Measurements from ENCODE around the gene COLEC12. TPM values are rescaled to one million over a fixed set of nuclear protein-coding genes. Genes with fewer than 3 reads are reported as not detected.

Gene COLEC12
- total and polyA plus RNA-seq, 3 experiments from 2014 or later = 0.04 TPM; not detected in 2

DNA sequence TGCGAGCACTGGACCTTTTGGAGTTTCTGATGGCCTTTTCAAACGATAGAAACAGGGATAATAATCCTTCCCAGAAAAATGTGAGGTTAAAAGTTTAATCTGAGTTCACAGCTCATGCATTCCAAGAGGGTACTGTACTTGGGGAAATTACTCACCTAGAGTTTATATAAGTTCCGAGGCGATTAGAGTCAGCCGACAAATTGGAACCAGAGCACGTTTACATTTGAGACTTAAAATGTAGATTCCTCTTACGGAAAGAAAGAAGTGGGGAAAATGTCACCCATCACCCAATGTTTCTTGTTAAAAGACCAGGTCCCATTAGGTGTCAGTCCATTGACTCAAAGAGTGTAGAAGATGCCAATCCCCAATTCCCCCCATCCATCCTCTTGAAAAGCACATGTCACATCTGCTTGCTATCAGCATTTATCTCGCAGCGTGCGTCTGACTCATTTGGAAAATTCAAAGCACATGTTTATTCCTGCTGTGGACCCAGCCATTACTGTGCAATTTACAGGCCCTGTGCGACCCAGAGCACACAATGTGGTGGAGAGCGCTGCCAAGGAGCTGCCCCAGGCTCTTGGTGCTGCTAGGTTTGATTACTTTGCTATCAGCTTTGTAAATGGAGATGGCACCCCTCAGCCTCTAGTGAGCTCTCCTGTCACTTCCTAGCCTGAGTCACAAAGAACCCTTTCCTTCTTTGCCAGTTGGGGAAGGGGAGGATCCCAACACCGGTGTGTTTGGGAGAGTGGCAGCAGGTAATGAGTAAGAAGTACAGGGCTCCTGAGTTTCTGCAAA is 104.8 kb downstream of the COLEC12 start:
- H3K27me3 ChIP-seq (ENCODE audit: insufficient read depth, low read length, poor library complexity, severe bottlenecking) = no peaks in the 10 kb centered on the region
- no peak overlapping the region for H3K4me3 ChIP-seq (ENCODE audit: low read length)
- no peaks in the 10 kb centered on the region for H3K9me3 ChIP-seq (ENCODE audit: low read length)
- Mint-ChIP-seq H3K4me1 (no peaks in the 10 kb centered on the region), H3K4me3 (no peak overlapping the region), H3K27ac (no peak overlapping the region), H3K36me3 (no peaks in the 10 kb centered on the region), H3K9me3 (no peaks in the 10 kb centered on the region), H3K27me3 (peaks cover 4 to 19% of the 10 kb centered on the region in 2 donors)
- H3K4me1 ChIP-seq (ENCODE audit: insufficient read depth, low read length) = no peaks in the 10 kb centered on the region
- POLR2A ChIA-PET = no interaction called here
- no peak for DNase-seq
- CTCF ChIA-PET = no interaction called here
- no peaks in the 10 kb centered on the region for H3K36me3 ChIP-seq (ENCODE audit: insufficient read depth, low read length)
- H3K27ac ChIP-seq (ENCODE audit: low read depth, low read length) = no peak overlapping the region

DNA sequence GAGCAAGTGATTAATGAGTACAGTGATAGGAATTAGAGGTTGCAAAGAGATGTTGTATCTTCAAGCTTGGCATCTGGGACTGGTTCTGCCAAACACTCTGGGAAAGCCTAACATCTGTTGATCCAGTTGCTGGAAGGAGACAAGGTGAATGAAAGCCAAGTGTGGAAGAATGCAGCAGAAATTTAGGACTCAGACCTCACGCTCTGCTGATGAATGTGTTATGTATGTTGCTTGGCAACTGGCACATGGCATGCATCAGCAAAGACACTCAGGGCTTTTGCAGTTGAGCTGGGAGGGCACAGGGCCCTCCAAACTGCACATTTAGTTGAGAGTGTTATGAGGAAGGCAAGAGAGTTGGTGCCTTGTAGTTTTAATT is 105.5 kb downstream of the COLEC12 start:
- no peak overlapping the region for H3K4me3 Mint-ChIP-seq
- no peaks in the 10 kb centered on the region for H3K9me3 Mint-ChIP-seq
- Histone ChIP-seq H3K36me3 (ENCODE audit: insufficient read depth, low read length) (no peaks in the 10 kb centered on the region), H3K4me3 (ENCODE audit: low read length) (no peak overlapping the region), H3K27me3 (ENCODE audit: insufficient read depth, low read length, poor library complexity, severe bottlenecking) (no peaks in the 10 kb centered on the region), H3K9me3 (ENCODE audit: low read length) (no peaks in the 10 kb centered on the region), H3K27ac (ENCODE audit: low read depth, low read length) (no peak overlapping the region), H3K4me1 (ENCODE audit: insufficient read depth, low read length) (no peaks in the 10 kb centered on the region)
- no peaks in the 10 kb centered on the region for H3K4me1 Mint-ChIP-seq
- H3K27me3 Mint-ChIP-seq = peaks cover 4 to 14% of the 10 kb centered on the region in 2 donors
- no peak overlapping the region for H3K27ac Mint-ChIP-seq
- ChIA-PET CTCF (no interaction called here), POLR2A (no interaction called here)
- H3K36me3 Mint-ChIP-seq = no peaks in the 10 kb centered on the region
- no peak for DNase-seq

DNA sequence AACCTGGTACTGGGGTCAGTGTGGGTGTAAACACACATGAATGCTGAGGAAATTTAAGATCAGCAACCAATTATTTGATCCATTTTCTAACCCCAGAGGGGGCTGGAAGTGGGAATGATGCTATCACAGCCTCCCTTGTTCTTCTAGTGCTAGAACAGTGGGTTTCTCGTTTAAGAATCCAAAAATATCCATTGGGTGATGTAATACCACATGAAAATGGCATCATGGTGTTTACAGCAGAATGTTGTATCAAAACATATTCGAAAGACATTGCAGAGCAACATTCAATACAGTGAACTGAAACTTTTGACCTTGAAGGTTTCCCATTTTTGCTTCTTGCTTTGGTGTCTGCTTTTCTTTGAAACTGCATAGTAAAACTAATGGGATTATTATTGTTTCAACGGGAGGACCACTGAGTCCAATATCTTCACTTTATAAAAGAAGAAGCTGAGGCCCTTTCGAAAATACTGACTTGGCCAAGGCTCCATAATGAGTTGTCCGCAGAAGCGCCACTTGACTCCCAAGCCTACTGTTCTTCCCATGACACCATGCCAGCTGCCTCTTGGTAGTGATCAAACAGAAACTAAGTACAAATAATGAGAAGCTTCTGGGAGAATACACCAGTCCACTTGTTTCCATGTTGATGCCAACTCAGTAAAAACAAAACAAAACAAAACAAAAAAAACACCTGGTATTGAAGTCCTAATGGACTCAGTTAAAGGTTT is 106.1 kb downstream of the COLEC12 start:
- Histone ChIP-seq H3K4me1 (ENCODE audit: insufficient read depth, low read length) (no peaks in the 10 kb centered on the region), H3K4me3 (ENCODE audit: low read length) (no peak overlapping the region), H3K36me3 (ENCODE audit: insufficient read depth, low read length) (no peaks in the 10 kb centered on the region), H3K9me3 (ENCODE audit: low read length) (no peaks in the 10 kb centered on the region), H3K27me3 (ENCODE audit: insufficient read depth, low read length, poor library complexity, severe bottlenecking) (no peaks in the 10 kb centered on the region), H3K27ac (ENCODE audit: low read depth, low read length) (no peak overlapping the region)
- no peak overlapping the region for H3K4me3 Mint-ChIP-seq
- H3K4me1 Mint-ChIP-seq = no peaks in the 10 kb centered on the region
- ChIA-PET CTCF (no interaction called here), POLR2A (no interaction called here)
- H3K36me3 Mint-ChIP-seq = no peaks in the 10 kb centered on the region
- DNase-seq = no peak
- no peaks in the 10 kb centered on the region for H3K9me3 Mint-ChIP-seq
- H3K27me3 Mint-ChIP-seq = peaks cover 6 to 15% of the 10 kb centered on the region in 2 donors
- H3K27ac Mint-ChIP-seq = no peak overlapping the region

DNA sequence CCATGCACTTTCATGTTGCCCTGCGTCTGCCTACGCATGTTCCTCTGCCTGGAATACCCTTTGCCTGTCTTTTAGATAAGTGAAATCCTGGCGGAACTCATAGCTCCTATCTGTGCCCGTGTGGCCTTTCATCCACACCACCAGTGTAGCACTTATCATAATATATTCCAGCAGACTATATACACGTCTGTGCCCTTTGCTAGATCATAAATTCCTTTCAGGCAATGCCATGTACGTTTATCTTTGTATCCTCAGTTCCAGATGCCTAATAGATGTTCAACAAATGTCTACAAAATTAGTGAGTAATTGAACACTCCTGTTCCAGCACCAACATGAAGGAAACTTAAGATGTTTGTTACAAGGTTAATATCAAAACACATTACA is 106.9 kb downstream of the COLEC12 start:
- Histone ChIP-seq H3K4me3 (ENCODE audit: low read length) (no peak overlapping the region), H3K27ac (ENCODE audit: low read depth, low read length) (no peak overlapping the region), H3K4me1 (ENCODE audit: insufficient read depth, low read length) (no peaks in the 10 kb centered on the region), H3K36me3 (ENCODE audit: insufficient read depth, low read length) (no peaks in the 10 kb centered on the region), H3K9me3 (ENCODE audit: low read length) (no peaks in the 10 kb centered on the region), H3K27me3 (ENCODE audit: insufficient read depth, low read length, poor library complexity, severe bottlenecking) (no peaks in the 10 kb centered on the region)
- Mint-ChIP-seq H3K27me3 (peaks cover 6 to 19% of the 10 kb centered on the region in 2 donors), H3K27ac (no peak overlapping the region), H3K4me1 (no peaks in the 10 kb centered on the region), H3K4me3 (no peak overlapping the region), H3K9me3 (no peaks in the 10 kb centered on the region), H3K36me3 (no peaks in the 10 kb centered on the region)
- POLR2A ChIA-PET = no interaction called here
- CTCF ChIA-PET = no interaction called here
- no peak for DNase-seq

DNA sequence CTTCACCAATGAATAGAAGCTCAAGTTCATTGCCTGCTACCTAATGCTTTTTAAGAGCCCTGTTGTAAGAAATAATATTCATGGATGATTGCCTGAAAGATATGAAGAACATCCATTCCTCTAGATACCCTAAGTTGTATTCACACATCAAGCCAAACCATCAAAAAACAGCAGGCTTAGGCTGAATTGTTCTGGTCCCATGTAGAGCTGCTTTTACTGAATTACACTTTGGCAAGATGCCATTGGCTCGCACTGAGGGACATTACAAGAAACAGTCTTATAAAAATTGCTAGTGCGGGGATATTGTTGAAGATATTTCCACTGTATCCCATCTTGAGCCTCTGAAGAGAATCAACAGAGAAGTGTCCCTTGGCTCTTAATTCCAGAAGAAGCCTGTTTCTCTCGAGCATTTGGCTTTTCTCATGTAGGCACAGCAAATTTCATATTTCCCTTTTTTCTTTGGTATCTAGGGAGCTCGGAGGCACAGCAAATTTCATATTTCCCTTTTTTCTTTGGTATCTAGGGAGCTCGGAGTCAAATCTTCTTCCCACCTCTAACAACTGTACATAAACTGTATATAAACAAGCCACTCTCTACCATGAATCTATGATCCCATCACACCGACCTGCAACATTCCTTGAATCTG is 107.5 kb downstream of the COLEC12 start:
- no peak overlapping the region for H3K4me3 Mint-ChIP-seq
- no peak overlapping the region for H3K27ac Mint-ChIP-seq
- Histone ChIP-seq H3K4me3 (ENCODE audit: low read length) (no peak overlapping the region), H3K4me1 (ENCODE audit: insufficient read depth, low read length) (no peaks in the 10 kb centered on the region), H3K9me3 (ENCODE audit: low read length) (no peaks in the 10 kb centered on the region), H3K36me3 (ENCODE audit: insufficient read depth, low read length) (no peaks in the 10 kb centered on the region), H3K27ac (ENCODE audit: low read depth, low read length) (no peak overlapping the region), H3K27me3 (ENCODE audit: insufficient read depth, low read length, poor library complexity, severe bottlenecking) (no peaks in the 10 kb centered on the region)
- no peaks in the 10 kb centered on the region for H3K9me3 Mint-ChIP-seq
- no peaks in the 10 kb centered on the region for H3K36me3 Mint-ChIP-seq
- POLR2A ChIA-PET = no interaction called here
- H3K4me1 Mint-ChIP-seq = no peaks in the 10 kb centered on the region
- CTCF ChIA-PET = no interaction called here
- DNase-seq = no peak
- H3K27me3 Mint-ChIP-seq = peaks cover 6 to 21% of the 10 kb centered on the region in 2 donors

DNA sequence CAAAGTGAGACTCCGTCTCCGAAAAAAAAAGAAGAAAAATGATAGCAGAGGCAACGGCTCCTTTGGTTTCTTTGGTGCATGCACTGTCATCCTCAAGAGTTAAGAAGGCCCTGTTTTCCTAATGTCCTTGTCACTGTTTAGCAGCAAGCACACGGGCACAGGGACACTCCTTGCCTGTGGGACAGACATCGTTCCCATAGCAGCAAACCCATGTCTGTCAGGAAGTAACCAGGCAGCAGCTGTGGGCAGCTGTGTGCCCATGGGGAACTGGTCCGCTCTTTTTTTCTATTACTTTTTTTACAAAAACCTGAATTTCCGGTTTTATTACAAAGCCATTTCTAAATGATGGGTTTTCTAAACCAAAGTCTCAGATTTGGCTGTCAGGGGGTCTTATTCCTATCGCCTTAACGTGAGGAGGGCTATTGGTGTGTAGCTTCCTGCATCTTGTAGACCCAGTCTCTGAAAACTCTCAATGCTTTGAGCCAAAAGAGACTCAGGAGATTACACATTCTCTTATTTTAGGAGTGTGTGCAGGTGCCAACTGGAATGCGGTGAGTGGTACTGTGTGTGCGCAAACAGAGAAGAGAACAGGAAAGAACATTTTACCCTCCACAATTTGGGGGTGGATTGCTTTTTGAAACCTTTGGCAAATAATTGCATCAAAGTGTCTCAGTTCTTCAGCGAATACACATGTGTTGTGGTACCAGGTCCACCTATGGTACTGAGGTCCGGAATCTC is 109.6 kb downstream of the COLEC12 start:
- POLR2A ChIA-PET = no interaction called here
- peaks cover 9 to 25% of the 10 kb centered on the region in 2 donors for H3K27me3 Mint-ChIP-seq
- Histone ChIP-seq H3K4me1 (ENCODE audit: insufficient read depth, low read length) (no peaks in the 10 kb centered on the region), H3K27ac (ENCODE audit: low read depth, low read length) (no peak overlapping the region), H3K27me3 (ENCODE audit: insufficient read depth, low read length, poor library complexity, severe bottlenecking) (no peaks in the 10 kb centered on the region), H3K4me3 (ENCODE audit: low read length) (no peak overlapping the region), H3K36me3 (ENCODE audit: insufficient read depth, low read length) (no peaks in the 10 kb centered on the region), H3K9me3 (ENCODE audit: low read length) (no peaks in the 10 kb centered on the region)
- CTCF ChIA-PET = no interaction called here
- H3K36me3 Mint-ChIP-seq = no peaks in the 10 kb centered on the region
- no peak overlapping the region for H3K27ac Mint-ChIP-seq
- no peaks in the 10 kb centered on the region for H3K4me1 Mint-ChIP-seq
- DNase-seq = no peak
- no peak overlapping the region for H3K4me3 Mint-ChIP-seq
- H3K9me3 Mint-ChIP-seq = no peaks in the 10 kb centered on the region

DNA sequence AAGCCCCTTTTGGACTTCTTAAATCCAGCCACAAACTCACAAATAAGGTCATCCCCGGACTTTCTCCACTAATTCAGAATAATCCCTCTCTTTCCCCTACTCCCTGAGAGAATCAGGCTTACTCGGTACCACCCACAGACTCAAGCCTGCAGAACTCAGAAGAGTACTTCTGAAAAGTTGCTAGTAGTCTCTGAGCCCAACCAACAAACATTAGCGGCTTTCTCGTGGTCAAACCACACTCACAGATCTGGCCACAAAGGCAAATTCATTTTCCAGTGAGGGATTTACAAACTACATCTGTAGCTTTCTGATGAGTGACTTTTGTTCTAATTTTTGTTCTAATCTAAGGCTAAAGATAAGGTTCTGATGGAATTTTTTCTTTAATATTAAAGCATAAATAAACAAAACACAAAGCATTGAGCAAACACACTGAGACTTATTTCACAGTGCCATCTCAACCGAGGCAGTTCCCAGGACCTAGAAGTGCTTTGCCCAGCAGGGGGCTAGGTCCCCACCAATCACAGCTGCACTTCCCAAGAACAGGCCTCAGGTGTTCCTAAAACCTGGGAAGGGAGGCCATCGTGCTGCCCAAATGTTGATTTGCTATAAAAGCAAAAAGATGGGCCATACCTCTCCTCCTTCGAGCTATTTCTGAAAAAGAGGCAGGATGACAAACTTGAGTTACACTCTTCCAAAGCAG is 110.7 kb downstream of the COLEC12 start:
- ChIA-PET POLR2A (no interaction called here), CTCF (no interaction called here)
- Mint-ChIP-seq H3K4me3 (no peak overlapping the region), H3K9me3 (no peaks in the 10 kb centered on the region), H3K36me3 (no peaks in the 10 kb centered on the region), H3K4me1 (no peaks in the 10 kb centered on the region), H3K27ac (no peak overlapping the region), H3K27me3 (peaks cover 9 to 32% of the 10 kb centered on the region in 2 donors)
- H3K27me3 ChIP-seq (ENCODE audit: insufficient read depth, low read length, poor library complexity, severe bottlenecking) = no peaks in the 10 kb centered on the region
- no peaks in the 10 kb centered on the region for H3K36me3 ChIP-seq (ENCODE audit: insufficient read depth, low read length)
- H3K9me3 ChIP-seq (ENCODE audit: low read length) = no peaks in the 10 kb centered on the region
- H3K4me1 ChIP-seq (ENCODE audit: insufficient read depth, low read length) = no peaks in the 10 kb centered on the region
- H3K27ac ChIP-seq (ENCODE audit: low read depth, low read length) = no peak overlapping the region
- no peak for DNase-seq
- H3K4me3 ChIP-seq (ENCODE audit: low read length) = no peak overlapping the region

All from CD8-positive, alpha-beta memory T cell (primary cell).